Tibial artery (tissue), 4 donors: ENCODE data around the gene RBM18.

Experiments used
- DNase-seq, 2 donors: peaks; one replicate each; pipeline ENCODE4 v3.0.0-alpha.2; 2019
- H3K27ac ChIP-seq, 2 donors: fragments of 200-600 bp; sonication (generic) in 1 of 2; 1 replicate in 1 of 2; 2 replicates in 1 of 2; pipeline ENCODE4 v1.5.1; 2018 to 2019; ENCODE audit warnings: mild to moderate bottlenecking in 1 of 2
- H3K27me3 ChIP-seq, 2 donors: fragments of 200-600 bp; sonication (generic) in 1 of 2; one replicate each; pipeline versions ENCODE4 v1.5.1 to v1.6.0; 2016 to 2019
- H3K36me3 ChIP-seq, 3 donors: fragments of 200-600 bp; sonication (generic) in 2 of 3; one replicate each; pipeline ENCODE4 v1.5.1; 2016 to 2019; ENCODE audit warnings: mild to moderate bottlenecking in 2 of 3
- H3K4me1 ChIP-seq, 4 donors: fragments of 200-600 bp; sonication (generic) in 2 of 4; 1 replicate in 3 of 4; 2 replicates in 1 of 4; pipeline ENCODE4 v1.5.1; 2016 to 2019
- H3K4me3 ChIP-seq, 2 donors: fragments of 200-600 bp; sonication (generic) in 1 of 2; 1 replicate in 1 of 2; 2 replicates in 1 of 2; pipeline ENCODE4 v1.5.1; 2018 to 2019; ENCODE audit warnings: mild to moderate bottlenecking in 2 of 2
- H3K9me3 ChIP-seq, 3 donors: fragments of 200-600 bp; sonication (generic) in 1 of 3; one replicate each; pipeline ENCODE4 v1.5.1; 2016 to 2019
- CTCF ChIP-seq, 2 experiments: fragments of 200-600 bp in 1 of 2; fragments of 450-650 bp in 1 of 2; IDR thresholded peaks; one replicate each; pipeline ENCODE4 v1.5.1; 2017 to 2019; ENCODE audit warnings: antibody characterized with exemption in 2 of 2, mild to moderate bottlenecking in 1 of 2, moderate library complexity in 1 of 2
- intact Hi-C: fragments of 100-400 bp; cut with DNase I; formaldehyde crosslinking; loops from one replicate; pipeline ENCODE4 v1.15.0; 2023; ENCODE audit warnings: low total_unique reads

Gene RBM18

GRCh38 chr9:122207096-122207495 is 57.5 kb downstream of the RBM18 start:
- Histone ChIP-seq H3K36me3 (no peaks in the 10 kb centered on the region), H3K27ac (no peak overlapping the region), H3K4me3 (no peak overlapping the region), H3K27me3 (peaks cover 0 to 35% of the 10 kb centered on the region in 2 donors), H3K9me3 (no peaks in the 10 kb centered on the region), H3K4me1 (no peaks in the 10 kb centered on the region)
- intact Hi-C loops, result no loop called here
- no peak for DNase-seq
- TF ChIP-seq CTCF (IDR thresholded peaks at IDR 0.05), result no peak

- no peak for DNase-seq
- peaks cover 0 to 27% of the 10 kb centered on the region in 2 donors for H3K27me3 ChIP-seq
- intact Hi-C loops, result no loop called here
- no peak for TF ChIP-seq CTCF (IDR thresholded peaks at IDR 0.05)
- no peaks in the 10 kb centered on the region for H3K9me3 ChIP-seq
- H3K36me3 ChIP-seq, result no peaks in the 10 kb centered on the region
- H3K4me1 ChIP-seq, result no peaks in the 10 kb centered on the region
- no peak overlapping the region for H3K4me3 ChIP-seq
- H3K27ac ChIP-seq, result no peak overlapping the region
Observed at GRCh38 chr9:122206118-122207046, 58.3 kb downstream of the RBM18 start.

GRCh38 chr9:122205176-122205575 is 59.5 kb downstream of the RBM18 start:
- Histone ChIP-seq H3K4me3 (no peak overlapping the region), H3K27me3 (peaks cover 0 to 15% of the 10 kb centered on the region in 2 donors), H3K9me3 (no peaks in the 10 kb centered on the region), H3K27ac (no peak overlapping the region), H3K36me3 (no peaks in the 10 kb centered on the region), H3K4me1 (no peaks in the 10 kb centered on the region)
- TF ChIP-seq CTCF (IDR thresholded peaks at IDR 0.05), result no peak
- DNase-seq, result no peak
- intact Hi-C loops, result no loop called here

GRCh38 chr9:122204491-122204890 is 60.1 kb downstream of the RBM18 start:
- TF ChIP-seq CTCF (IDR thresholded peaks at IDR 0.05), result no peak
- Histone ChIP-seq H3K27me3 (peaks cover 0 to 10% of the 10 kb centered on the region in 2 donors), H3K27ac (no peak overlapping the region), H3K4me3 (no peak overlapping the region), H3K4me1 (no peaks in the 10 kb centered on the region), H3K36me3 (no peaks in the 10 kb centered on the region), H3K9me3 (no peaks in the 10 kb centered on the region)
- DNase-seq, result no peak
- intact Hi-C loops, result no loop called here

- Histone ChIP-seq H3K27ac (no peak overlapping the region), H3K36me3 (no peaks in the 10 kb centered on the region), H3K27me3 (peaks cover 0 to 8% of the 10 kb centered on the region in 2 donors), H3K4me1 (no peaks in the 10 kb centered on the region), H3K9me3 (no peaks in the 10 kb centered on the region), H3K4me3 (no peak overlapping the region)
- no peak for DNase-seq
- intact Hi-C loops, result no loop called here
- no peak for TF ChIP-seq CTCF (IDR thresholded peaks at IDR 0.05)
Observed at GRCh38 chr9:122204055-122204454, 60.6 kb downstream of the RBM18 start.
